ENCODE measurements around the gene CYP19A1. TPM values are rescaled to one million over a fixed set of nuclear protein-coding genes. Genes with fewer than 3 reads are reported as not detected.
"Not testable (repeated sequence)": the region's sequence is repeated elsewhere in the genome, so short reads cannot be mapped to it uniquely, and the experiment has no call there.

The CYP19A1 gene
- total RNA-seq, 2 donors from 2014 or later, result 0.71 to 0.79 TPM

DNA sequence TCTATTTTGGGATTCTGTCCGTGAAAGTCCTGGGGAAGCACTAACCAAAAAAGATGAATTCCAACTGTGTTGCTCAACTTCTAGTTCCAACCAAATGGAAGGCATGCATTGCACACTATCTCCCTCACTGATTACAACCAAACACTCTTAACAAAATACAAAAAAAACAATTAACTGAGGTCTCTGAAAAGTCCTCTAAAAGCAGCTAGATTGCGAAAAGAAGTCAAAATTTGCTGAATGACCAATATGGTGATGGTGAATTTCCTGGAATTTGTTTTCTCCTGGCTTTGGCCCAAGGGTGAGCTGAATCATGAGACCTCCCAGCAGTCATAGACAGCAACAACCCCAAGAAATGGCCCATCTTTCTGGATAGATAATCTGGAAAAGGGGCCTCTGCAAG is 28.3 kb downstream of the CYP19A1 start:
- Mint-ChIP-seq H3K27ac (no peak overlapping the region), H3K9me3 (no peaks in the 10 kb centered on the region), H3K36me3 (ENCODE audit: low read depth) (no peaks in the 10 kb centered on the region), H3K4me3 (no peak overlapping the region), H3K4me1 (peaks cover 7% of the 10 kb centered on the region), H3K27me3 (peaks cover 14% of the 10 kb centered on the region)
- no peak for ATAC-seq (replicated peaks)

- peaks cover under 1% of the 10 kb centered on the region for H3K4me1 Mint-ChIP-seq
- H3K27ac Mint-ChIP-seq, result no peak overlapping the region
- no peaks in the 10 kb centered on the region for H3K9me3 Mint-ChIP-seq
- peaks cover 9% of the 10 kb centered on the region for H3K27me3 Mint-ChIP-seq
- H3K4me3 Mint-ChIP-seq, result no peak overlapping the region
- H3K36me3 Mint-ChIP-seq (ENCODE audit: low read depth), result no peaks in the 10 kb centered on the region
- ATAC-seq (replicated peaks), result no peak
Observed at GRCh38 chr15:51307811-51308210, 30.6 kb downstream of the CYP19A1 start.

GRCh38 chr15:51307325-51307724 is 31.1 kb downstream of the CYP19A1 start:
- no peaks in the 10 kb centered on the region for H3K36me3 Mint-ChIP-seq (ENCODE audit: low read depth)
- H3K4me1 Mint-ChIP-seq, result no peaks in the 10 kb centered on the region
- no peak overlapping the region for H3K4me3 Mint-ChIP-seq
- no peak for ATAC-seq (replicated peaks)
- no peak overlapping the region for H3K27ac Mint-ChIP-seq
- peaks cover 7% of the 10 kb centered on the region for H3K27me3 Mint-ChIP-seq
- H3K9me3 Mint-ChIP-seq, result no peaks in the 10 kb centered on the region

DNA sequence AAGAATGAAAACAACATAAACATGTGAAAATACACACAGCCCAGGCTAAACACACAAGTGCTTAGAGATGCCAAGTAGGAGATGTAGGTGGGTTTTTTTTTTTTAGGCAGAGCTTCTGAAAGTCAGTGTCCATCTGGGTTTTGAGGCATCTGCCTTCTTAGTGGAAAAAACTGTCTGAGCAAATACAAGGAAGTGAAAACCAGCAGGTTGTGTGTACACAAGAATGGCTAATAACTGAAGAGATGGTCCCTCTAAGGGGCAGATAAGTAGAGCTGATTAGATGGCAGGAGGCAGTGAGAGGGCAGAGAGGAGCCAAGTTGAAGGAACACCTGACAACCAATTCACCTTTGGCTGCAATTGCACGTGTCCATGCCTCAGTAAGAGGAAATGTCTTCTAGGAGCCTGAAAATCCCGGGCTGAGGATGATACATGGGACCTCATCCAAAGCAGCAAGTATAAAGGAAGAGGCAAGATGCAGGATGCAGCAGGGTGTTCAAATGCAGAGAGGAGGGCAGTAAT is 34.9 kb downstream of the CYP19A1 start:
- peaks cover 7% of the 10 kb centered on the region for H3K27me3 Mint-ChIP-seq
- no peaks in the 10 kb centered on the region for H3K9me3 Mint-ChIP-seq
- no peaks in the 10 kb centered on the region for H3K4me1 Mint-ChIP-seq
- H3K36me3 Mint-ChIP-seq (ENCODE audit: low read depth), result no peaks in the 10 kb centered on the region
- H3K27ac Mint-ChIP-seq, result no peak overlapping the region
- no peak for ATAC-seq (replicated peaks)
- no peak overlapping the region for H3K4me3 Mint-ChIP-seq

DNA sequence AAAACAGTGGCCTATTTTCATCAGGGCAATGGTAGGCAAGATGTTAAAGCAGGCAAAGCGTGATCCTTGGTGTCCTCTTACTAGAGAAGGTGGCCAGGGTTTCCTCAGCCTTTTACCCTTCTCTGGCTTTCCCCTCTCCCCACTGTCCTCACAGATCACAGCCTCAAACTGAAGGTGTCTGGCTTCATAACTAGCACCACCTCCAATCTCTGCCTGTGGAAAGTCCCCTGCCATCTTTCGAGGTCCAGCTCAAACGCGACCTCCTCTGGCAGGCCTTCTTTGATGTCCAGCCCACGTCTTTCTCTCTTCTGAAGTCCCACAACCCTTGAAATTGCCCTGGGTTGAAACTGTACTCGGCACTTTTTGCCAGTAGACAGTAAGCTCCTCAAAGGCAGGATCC is 35.9 kb downstream of the CYP19A1 start:
- no peaks in the 10 kb centered on the region for H3K9me3 Mint-ChIP-seq
- no peaks in the 10 kb centered on the region for H3K36me3 Mint-ChIP-seq (ENCODE audit: low read depth)
- H3K4me3 Mint-ChIP-seq, result no peak overlapping the region
- no peaks in the 10 kb centered on the region for H3K4me1 Mint-ChIP-seq
- no peak overlapping the region for H3K27ac Mint-ChIP-seq
- no peak for ATAC-seq (replicated peaks)
- H3K27me3 Mint-ChIP-seq, result peaks cover 5% of the 10 kb centered on the region

DNA sequence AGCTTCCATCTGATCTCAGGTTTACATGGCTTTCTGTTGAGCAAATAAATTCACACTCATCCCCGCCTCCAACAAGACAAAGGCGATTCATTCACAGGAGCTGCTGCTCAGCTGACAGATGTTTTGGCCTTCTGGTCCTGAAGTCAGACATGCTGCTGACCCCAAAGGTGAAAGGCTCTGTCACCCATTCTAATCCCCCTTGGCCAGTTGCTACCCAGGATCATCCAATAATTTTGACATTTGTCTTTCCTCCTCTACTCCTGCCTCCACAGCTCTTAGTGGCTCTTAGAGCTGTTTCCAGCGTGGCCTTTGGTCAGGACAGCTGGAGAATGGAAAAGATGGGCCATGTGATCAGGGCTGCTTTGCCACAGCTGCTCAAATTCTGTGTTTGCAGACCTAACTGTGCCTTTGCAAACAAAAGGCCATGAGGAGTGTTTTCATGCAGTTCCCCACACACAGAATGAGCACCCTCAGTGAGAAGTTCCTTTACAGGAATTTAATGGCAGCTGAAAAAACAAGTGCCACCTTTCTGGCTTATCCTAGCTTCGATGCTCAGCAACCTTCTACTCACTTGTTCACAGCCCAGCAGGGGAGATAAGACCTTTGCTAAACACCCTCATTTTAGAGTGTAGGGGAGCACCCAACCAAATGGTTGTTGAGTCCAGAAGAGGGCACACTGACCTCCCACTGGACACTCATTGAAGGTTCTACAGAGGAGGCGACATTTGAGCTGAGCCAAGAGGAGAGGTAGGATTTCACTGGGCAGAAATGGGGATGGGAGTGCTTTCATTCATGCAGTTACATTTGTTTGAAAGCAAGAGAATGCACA is 39.0 kb downstream of the CYP19A1 start:
- peaks cover 12% of the 10 kb centered on the region for H3K27me3 Mint-ChIP-seq
- H3K4me1 Mint-ChIP-seq, result peaks cover 4% of the 10 kb centered on the region

GRCh38 chr15:51298620-51299019 is 39.8 kb downstream of the CYP19A1 start:
- Mint-ChIP-seq H3K36me3 (ENCODE audit: low read depth) (no peaks in the 10 kb centered on the region), H3K9me3 (no peaks in the 10 kb centered on the region), H3K4me3 (no peak overlapping the region), H3K4me1 (peaks cover 4% of the 10 kb centered on the region), H3K27me3 (peaks cover 11% of the 10 kb centered on the region), H3K27ac (no peak overlapping the region)
- no peak for ATAC-seq (replicated peaks)

More for the DNA sequence above, 39.0 kb downstream of the CYP19A1 start:
- Mint-ChIP-seq H3K27ac (no peak overlapping the region), H3K9me3 (no peaks in the 10 kb centered on the region), H3K36me3 (ENCODE audit: low read depth) (no peaks in the 10 kb centered on the region), H3K4me3 (no peak overlapping the region)
- ATAC-seq (replicated peaks), result no peak

DNA sequence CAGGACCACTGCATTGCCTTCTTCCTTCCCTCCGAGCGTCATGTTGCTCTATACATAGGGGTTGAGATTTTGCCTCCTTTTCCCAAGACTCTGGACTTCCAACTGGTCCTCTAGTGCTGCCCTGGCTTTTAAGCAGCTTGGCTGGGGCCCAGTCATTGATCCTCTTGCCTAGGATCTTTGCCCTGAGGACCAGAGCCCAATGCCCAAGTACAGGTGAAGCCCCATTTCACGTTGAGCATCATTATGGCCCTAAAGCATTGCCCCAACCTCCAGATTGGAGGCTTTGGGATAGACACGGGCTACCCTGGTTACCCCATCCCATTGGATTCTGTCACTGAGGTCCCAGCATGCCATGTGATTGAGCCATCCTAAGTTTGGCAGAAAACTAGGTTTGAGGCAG is 47.7 kb downstream of the CYP19A1 start:
- Mint-ChIP-seq H3K27ac (no peak overlapping the region), H3K36me3 (ENCODE audit: low read depth) (no peaks in the 10 kb centered on the region), H3K9me3 (no peaks in the 10 kb centered on the region), H3K27me3 (peaks cover 15% of the 10 kb centered on the region), H3K4me1 (peaks cover 4% of the 10 kb centered on the region), H3K4me3 (no peak overlapping the region)
- ATAC-seq (replicated peaks), result no peak

DNA sequence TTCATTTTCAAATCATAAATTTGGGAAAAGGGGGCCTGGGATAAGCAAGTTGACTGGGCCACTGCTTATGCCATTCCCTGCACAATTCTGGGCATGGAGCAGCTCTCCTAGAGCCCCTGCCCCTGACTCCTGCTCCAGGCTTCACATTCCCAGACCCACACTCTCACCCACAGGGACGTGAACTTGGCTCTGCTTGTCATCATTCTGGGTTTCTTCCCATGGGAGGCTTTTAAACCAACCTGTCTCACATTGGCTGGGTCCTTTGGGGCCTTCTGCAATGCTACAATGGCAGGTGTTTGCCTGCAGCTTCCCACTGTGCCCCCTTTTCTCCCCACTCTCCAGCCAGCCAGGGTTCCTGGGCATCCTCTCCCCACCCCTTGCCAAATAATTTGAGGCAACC is 49.1 kb downstream of the CYP19A1 start:
- ATAC-seq (replicated peaks), result no peak
- no peaks in the 10 kb centered on the region for H3K9me3 Mint-ChIP-seq
- no peaks in the 10 kb centered on the region for H3K36me3 Mint-ChIP-seq (ENCODE audit: low read depth)
- H3K27me3 Mint-ChIP-seq, result peaks cover 10% of the 10 kb centered on the region
- no peak overlapping the region for H3K27ac Mint-ChIP-seq
- H3K4me3 Mint-ChIP-seq, result no peak overlapping the region
- no peaks in the 10 kb centered on the region for H3K4me1 Mint-ChIP-seq

DNA sequence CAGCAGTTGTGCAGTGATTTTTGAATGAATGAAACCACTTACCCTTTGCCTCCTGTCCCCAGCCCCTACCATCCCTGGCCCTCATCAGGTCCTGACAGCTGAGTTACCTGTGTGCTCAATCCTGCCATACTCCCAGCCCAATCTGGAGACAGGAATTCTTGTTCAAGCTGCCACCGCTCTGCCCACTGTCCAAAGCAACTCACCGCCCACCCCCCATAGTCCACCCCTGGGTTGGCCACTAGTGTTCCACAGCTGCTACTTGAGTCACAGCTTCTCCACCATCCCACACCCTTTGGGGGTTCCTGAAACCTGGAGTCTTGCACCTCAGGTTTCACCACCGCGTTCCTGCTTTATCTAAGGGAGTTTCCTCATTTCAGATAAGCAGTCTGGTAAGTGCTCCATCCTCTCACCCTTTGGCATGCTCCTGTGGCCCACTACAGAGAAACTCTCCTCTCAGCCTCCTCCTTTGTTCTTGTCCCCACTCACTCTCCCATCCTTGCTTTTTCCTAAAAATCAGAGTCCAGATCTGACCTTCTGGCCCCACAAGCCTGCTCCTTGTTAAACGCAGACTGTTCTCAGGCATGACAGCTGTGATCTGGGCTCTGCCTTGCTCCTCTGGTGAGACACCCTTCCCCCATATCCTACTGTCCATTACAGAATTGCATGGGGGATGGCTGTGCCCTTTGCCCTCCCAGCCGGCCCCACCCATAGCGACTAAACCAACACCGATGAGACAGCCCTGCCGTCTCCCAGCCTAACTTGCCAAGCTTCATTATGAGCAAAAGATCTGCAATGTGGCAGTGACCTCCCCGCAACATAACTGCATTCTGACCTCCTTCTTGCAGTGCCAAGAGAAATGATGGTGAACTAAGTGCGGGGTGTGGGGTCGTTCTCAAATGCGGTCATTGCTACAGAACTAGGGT is 50.0 kb downstream of the CYP19A1 start:
- H3K4me1 Mint-ChIP-seq, result no peaks in the 10 kb centered on the region
- peaks cover 10% of the 10 kb centered on the region for H3K27me3 Mint-ChIP-seq
- ATAC-seq (replicated peaks), result no peak
- no peak overlapping the region for H3K27ac Mint-ChIP-seq
- H3K4me3 Mint-ChIP-seq, result no peak overlapping the region
- H3K36me3 Mint-ChIP-seq (ENCODE audit: low read depth), result no peaks in the 10 kb centered on the region
- H3K9me3 Mint-ChIP-seq, result no peaks in the 10 kb centered on the region

GRCh38 chr15:51286816-51287215 is 51.6 kb downstream of the CYP19A1 start:
- Mint-ChIP-seq H3K36me3 (ENCODE audit: low read depth) (no peaks in the 10 kb centered on the region), H3K4me3 (no peak overlapping the region), H3K9me3 (no peaks in the 10 kb centered on the region), H3K27me3 (peaks cover 10% of the 10 kb centered on the region), H3K27ac (no peak overlapping the region), H3K4me1 (peaks cover 5% of the 10 kb centered on the region)
- no peak for ATAC-seq (replicated peaks)

GRCh38 chr15:51285399-51285798 is 53.0 kb downstream of the CYP19A1 start:
- peaks cover 5% of the 10 kb centered on the region for H3K4me1 Mint-ChIP-seq
- H3K27ac Mint-ChIP-seq, result no peak overlapping the region
- H3K4me3 Mint-ChIP-seq, result no peak overlapping the region
- no peaks in the 10 kb centered on the region for H3K9me3 Mint-ChIP-seq
- no peak for ATAC-seq (replicated peaks)
- no peaks in the 10 kb centered on the region for H3K36me3 Mint-ChIP-seq (ENCODE audit: low read depth)
- H3K27me3 Mint-ChIP-seq, result peaks cover 3% of the 10 kb centered on the region

DNA sequence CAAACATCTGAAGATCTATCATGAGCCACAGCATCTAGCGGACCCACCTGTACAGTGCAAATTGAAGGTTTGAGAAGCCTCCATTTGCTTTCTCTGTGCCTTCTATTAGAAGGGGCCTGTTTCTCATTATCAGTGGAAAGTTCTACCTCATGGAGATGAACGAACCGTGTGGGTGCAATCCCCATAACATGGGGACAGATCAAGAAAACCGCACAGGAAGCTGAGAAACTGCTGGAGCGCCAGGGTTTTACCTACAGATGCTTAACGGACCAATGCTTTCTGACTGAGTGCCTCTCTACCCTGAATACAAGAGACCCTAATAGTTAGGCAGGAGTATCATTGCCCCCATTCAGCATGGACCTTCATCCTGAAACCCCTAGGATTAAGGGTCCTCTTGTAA is 53.5 kb downstream of the CYP19A1 start:
- H3K9me3 Mint-ChIP-seq, result no peaks in the 10 kb centered on the region

DNA sequence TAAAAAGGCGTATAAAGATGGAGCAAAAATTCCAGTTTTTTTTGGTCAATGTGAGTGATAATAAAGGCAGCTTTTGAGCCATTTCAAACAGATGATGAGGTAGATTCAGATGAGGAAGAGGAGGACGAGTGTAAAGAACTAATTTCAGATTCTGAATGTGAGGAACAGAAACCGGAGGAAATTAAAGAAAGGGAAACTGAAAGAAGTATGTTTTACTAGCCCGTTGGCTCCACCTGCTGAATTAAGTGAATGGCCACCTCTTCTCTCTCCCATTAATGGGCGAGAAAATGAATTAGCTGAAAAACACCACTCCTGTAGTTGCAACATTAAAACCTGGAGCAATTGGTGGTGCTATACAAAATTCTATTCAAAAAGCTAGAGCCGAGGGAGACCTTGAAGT is 55.4 kb downstream of the CYP19A1 start:
- Mint-ChIP-seq H3K36me3 (ENCODE audit: low read depth) (no peaks in the 10 kb centered on the region), H3K9me3 (no peaks in the 10 kb centered on the region), H3K27me3 (peaks cover 12% of the 10 kb centered on the region), H3K4me1 (peaks cover 5% of the 10 kb centered on the region), H3K27ac (no peak overlapping the region), H3K4me3 (no peak overlapping the region)
- ATAC-seq (replicated peaks), result no peak

More for the DNA sequence above, 53.5 kb downstream of the CYP19A1 start:
- H3K27me3 Mint-ChIP-seq, result peaks cover 3% of the 10 kb centered on the region
- peaks cover 5% of the 10 kb centered on the region for H3K4me1 Mint-ChIP-seq
- no peak overlapping the region for H3K27ac Mint-ChIP-seq
- H3K4me3 Mint-ChIP-seq, result no peak overlapping the region
- ATAC-seq (replicated peaks), result no peak
- H3K36me3 Mint-ChIP-seq (ENCODE audit: low read depth), result no peaks in the 10 kb centered on the region

DNA sequence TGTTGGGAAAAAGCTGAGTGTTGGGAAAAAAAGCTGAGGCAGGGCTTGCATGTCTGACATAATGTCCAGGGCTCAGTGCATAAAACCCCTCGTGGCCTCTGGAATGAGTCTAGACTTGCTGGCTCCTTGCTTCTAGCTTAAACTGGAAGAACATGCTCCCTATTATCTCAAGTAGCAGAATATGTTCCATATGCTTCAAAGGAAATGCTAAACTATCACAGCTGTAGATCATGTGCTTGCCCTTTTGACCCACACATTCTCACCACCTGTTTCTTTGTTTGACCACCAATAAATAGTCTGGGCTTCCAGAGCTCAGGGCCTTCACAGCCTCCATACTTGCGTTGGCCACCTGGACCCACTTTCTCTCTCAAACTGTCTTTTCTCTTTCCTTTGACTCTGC is 56.2 kb downstream of the CYP19A1 start:
- not testable (repeated sequence) for H3K4me3 Mint-ChIP-seq

More for the DNA sequence above, 56.2 kb downstream of the CYP19A1 start:
- not testable (repeated sequence) for ATAC-seq (replicated peaks); H3K27me3 Mint-ChIP-seq; H3K36me3 Mint-ChIP-seq (ENCODE audit: low read depth); H3K4me1 Mint-ChIP-seq; H3K27ac Mint-ChIP-seq; H3K9me3 Mint-ChIP-seq

Measured in activated T-helper 17 cell treated with anti-CD3 and anti-CD28 coated beads, Interleukin-2, amount 50 U/mL, for 72 hours (primary cell).